Fibroblast of skin of scalp (primary cell): ENCODE results near the gene ZNF407.
A peak's percentile ranks its signal among the peaks of the same experiment; 100 is the strongest.

ENCODE experiments used
- DNase-seq: peaks from one replicate; pipeline ENCODE4 v3.0.0-alpha.2; 2013

ZNF407 gene

DNA sequence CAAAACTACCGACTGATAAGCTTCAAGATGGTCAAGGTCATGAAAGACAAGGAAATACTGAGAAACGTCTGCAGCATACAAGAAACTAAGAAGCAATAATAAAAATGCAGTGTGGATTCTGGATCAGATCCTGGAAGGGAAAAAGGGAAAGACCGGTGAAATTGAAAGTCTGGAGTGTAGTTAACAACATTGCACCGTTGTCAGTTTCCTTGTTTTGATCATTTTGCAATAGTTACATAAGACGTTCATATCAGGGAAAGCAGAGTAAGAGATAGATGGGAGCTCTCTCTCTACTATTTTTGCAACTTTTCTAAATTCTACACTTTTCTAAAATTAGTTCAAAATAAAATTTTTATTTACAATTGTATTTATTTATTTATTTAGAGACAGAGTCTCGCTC is 15.0 kb upstream of the ZNF407 start:
- no peak for DNase-seq

DNA sequence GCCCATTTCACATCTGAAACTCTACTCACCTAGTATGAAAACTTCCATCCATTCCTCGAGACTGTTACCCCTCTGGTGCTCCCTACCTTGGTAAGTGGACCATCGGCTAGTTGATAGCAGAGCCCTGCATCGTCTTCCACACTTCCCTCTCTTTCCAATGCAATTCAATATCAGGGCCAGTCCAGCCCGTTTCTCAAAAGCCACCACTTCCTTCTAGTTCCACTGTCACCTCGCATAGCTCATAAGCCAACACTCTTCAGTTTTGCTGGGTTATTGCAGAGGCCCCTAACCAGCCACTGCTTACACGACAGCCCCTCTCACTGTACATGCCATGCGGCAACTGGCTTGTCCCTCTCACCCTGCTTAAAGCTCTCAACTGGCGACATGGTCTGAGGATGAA is 10.2 kb upstream of the ZNF407 start:
- no peak for DNase-seq

DNA sequence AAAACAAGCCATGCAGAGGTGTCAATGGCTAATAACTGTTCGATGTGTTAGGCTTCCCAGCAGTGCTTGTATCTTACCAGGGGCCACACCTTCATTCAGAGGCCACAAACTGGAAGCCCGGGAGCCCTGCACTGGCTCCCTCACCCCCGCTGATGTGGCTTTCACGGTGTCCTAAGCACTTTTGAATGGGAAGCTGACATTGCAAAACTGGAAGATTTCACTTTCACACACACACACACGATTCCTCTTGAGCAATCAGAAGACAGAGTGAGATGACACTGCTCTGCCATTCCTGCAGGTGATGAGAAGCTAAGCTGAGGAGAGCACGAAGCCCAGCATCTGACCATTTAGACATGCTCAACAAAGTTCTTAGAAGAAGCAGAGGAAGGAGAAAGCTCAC is 8.6 kb upstream of the ZNF407 start:
- no peak for DNase-seq

DNA sequence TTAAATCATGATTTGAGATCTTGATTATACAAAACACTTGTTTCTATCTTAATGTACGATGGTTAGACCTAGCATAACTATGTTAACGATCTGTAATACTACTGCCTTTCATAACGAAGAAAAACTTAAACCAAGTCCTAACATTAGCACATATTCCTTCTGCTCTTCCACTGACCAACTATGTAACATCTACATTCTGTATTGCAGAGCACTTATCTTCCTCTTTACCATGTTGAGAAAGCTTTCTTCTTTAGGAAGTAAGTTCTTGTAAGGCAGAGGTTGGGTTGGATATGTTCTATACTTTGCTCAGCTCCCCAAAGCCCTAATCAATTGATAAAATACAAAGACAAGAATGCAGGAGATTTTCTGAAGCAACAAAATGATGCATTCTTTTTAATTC is 7.9 kb upstream of the ZNF407 start:
- DNase-seq = no peak

DNA sequence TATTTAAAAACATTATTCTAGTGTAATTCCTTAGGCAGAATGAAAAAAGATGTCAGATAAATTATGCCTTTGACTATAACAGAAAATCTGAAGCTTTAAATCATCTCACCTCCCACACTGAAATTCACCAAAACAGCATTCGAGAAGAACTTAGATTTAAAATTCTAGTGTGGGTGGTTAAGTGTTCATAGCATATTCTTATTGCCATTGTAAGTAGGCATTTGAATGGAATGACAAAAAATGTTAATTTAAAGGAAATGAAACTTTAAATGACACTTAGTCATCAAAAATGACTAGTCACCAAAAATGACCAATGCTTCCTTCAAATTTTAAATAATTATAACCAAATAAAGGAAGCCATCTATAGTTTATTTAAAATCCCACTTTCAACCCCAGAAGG is 7.0 kb upstream of the ZNF407 start:
- DNase-seq = no peak

DNA sequence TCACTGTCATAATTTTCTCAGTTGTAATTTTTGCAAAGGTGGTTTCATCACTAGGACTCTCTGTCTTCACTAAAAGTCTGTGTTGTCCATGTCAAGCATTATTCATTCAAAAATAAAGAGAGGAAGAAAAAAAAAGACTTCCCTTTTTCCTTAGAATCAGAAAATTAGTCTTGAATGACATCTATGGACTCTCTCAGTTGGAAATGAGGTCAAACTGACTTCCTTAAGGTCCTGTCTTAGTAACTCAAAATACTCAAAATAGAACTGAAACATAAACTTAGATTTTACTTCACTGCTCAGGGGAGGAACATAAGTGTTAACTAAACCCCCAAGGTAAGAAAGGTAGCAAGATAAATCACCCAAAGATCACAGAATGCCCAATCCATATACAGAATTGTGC is 2.2 kb upstream of the ZNF407 start:
- DNase-seq = no peak

DNA sequence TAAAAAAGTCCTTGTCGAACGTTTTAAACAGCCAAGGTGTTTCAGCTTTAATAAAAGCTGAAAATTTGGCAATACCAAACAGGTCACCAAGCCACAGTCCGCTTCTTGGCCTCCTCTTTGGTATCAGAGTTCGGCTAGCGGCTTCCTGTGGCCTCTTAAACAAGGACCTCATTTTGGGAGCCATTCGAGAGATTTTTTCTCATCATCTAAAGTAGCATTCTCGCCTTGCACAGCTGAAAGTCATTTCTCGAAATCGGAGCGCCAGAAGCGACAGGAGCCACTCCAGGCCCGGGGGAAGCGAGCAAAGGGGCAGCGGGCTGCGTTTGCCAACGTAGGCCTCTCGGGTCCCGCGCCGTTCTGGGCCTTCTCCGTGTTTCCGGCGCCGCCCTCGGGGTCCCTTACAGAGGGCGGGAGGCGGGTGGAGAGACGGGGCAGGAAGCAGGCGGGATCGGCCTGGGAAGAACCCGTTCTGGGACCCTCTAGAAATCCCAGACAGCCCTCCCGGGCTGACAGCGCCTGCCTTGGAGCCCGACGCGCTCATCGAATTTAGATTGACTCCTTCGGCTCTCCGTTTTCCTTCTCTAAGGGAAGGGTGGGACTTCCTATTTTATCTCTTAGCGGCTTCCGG is 522 bp upstream of the ZNF407 start:
- DNase-seq = peak; percentile 75

DNA sequence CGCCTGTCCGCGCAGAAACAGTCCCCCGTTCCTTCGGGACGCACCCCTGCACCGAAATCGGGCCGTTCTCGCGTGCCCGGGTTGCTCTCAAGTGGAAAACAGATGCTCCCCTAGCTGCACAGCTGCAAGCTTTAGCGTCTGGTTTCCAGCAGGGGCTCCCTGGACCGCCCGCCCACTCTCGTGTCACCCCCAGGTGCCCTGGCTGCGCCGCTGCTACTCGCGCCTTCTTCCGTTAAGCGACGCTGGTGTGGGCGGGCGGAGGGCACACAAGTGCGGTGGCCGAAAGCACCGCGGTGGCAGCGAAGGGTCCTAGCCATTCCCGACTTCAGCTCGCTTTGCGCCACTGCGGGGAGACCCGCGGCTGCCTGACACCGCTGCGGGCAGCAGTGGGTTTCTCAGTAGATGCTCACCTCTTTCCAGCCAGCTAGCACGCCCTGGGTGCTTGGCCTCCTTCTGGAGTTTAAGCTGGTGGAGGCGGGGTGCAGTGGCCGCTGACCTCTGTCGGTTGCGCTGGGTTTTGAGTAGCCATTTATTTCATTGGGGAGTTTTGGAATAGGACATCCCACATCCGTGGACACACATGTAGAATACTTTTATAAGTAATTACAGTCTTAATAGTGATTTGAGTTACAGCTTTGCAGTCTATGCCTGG is 806 bp downstream of the ZNF407 start:
- DNase-seq = peak; percentile 46

DNA sequence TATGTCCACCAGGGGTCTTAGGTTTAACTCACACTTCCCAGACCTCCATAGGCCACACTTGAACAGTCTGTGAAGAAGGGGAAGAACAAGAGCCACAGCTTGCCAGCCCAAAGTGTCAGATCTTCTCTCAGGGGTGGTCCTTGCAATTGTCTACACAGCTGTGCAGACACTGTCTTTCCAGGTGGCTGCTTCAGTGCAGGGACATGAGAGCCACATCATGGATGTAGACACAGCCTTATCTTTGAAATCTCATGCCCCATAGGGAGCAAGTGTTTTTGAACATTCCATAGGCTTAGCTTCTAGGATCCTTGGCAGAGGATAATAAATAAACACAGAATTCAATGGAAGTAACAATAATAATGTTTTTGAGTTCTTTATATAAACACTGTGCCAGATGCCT is 6.7 kb downstream of the ZNF407 start:
- DNase-seq = no peak

DNA sequence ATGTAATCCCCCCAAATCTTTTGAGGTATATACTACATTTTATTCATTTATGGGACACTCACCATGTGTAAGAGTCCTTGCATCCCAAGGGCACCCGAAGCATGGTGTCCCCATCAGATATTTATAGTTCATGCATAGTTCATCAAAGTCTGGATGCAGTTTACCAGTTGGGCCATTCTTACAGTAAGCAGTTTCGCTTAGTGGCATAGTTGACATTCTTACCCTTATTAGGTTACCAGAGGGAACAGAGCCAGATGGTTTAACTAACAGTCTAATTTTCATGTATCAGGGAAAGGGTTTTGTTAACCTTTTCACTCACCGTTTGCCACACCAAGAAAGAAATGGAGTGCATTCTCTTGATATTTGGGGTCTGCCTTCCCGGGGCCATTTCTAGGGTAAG is 7.1 kb downstream of the ZNF407 start:
- peak; percentile 77 for DNase-seq

DNA sequence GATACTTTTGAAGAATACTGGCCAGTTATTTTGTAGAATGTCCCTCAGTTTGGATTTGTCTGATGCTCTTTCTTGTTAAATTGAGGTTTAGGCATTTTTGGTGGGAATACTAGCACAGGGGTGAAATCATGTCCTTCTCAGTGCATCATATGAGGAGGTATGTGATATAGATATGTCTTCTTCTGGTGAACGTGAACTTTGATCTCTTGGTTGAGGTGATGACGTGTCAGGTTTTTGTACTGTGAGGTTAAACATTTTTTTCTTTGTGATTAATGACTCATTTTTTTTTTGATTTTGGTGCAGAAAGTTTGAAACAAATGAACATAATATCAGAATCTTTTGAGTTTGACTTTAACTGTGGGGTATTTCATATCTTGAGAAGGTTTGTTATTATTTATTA is 11.0 kb downstream of the ZNF407 start:
- DNase-seq = peak; percentile 18

DNA sequence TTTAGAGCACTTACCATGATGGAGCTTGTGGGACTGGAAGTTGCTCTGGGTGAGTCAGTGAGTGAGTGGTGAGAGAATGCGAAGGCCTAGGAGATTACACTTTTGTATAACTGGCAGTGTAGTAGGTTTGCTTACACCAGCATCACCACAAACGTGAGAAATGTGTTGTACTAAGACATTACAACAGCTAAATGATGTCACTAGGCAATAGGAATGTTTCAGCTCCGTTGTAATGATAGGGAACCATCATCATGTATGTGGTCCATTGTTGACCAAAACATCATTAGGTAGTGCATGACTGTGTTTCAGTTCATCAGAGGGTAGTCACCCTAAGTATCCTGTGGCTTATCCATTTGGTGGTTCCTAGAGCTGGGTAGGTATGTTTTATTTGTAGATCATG is 11.9 kb downstream of the ZNF407 start:
- peak; percentile 24 for DNase-seq

DNA sequence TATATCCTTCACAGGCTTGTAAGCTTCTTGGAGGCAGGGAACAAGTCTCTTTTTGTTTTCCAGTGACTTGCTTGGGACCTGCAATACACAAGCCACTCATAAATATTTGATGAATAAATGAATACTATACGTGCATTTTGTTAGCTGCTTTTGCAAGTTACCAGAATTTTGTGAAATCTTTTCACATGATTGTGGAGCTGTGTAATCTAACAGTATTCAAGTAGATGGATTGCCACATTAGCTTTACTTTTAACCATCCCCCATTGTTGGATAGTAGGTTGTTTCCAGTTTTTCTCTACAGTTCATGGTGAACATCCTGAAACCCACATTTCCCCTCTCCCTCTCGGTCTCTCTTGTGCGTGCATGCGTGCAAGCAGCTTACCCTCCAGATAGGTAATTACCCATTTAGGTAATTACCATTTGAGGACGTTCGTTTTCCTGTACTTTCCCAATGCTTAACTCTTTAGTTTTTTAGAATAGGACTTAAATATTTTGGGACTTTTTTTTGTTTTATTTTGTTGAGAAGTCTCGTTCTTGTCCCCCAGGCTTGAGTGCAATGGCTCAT is 12.5 kb downstream of the ZNF407 start:
- DNase-seq = no peak

DNA sequence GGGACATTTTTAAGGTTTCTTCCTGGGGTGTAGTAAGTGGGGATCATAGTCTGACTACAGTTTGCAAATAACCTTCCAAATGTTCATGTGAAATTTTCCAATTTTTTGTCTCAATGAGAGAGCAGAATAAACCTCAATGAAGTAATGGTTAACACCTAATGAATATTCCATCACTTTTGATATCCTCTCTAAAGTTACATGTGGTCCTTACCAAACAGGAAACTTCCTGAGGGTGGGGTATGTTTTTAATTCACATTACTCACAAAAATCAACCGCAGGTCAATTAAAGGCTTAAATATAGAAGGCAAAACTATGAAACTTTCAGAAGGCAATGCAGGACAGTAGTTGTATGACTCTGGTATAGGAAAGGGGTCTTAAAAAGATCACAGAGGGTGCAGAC is 13.2 kb downstream of the ZNF407 start:
- no peak for DNase-seq

DNA sequence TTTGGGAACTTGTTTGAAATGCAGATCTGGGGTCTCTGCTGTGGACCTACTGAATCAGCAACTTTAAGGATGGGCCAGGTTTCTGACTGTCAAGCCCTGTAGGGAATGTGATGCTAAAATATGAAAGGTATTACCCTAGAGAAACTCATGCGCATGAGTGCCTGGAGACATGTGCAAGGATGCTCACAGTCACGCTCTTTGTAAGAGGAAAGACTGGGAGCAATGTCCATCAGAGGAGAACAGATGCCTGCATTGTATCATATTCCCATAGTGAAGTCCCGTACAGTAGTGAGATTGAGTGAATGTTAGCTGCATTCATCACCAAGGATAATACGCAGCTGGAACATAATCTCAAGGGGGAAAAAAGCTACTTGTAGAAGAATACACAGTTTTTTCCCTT is 14.1 kb downstream of the ZNF407 start:
- DNase-seq = no peak

DNA sequence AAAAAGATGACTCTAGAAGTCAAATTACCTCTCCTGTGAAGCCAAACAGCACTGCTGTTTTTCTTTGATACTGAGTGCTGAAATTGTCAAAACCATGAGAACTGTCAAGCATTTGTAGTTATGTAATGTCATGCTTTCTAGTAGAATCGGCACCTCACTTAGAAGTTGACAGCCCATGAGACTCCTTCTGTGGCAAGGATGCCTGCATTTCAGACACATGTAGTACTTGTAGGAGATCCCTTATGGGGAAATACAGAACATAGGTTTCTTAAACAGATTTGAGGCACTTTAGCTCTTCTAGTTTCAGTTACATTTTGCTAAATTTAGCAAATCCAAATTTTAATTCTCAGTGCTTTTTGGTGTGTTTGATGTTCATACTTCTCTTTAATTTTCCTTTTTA is 15.7 kb downstream of the ZNF407 start:
- no peak for DNase-seq

DNA sequence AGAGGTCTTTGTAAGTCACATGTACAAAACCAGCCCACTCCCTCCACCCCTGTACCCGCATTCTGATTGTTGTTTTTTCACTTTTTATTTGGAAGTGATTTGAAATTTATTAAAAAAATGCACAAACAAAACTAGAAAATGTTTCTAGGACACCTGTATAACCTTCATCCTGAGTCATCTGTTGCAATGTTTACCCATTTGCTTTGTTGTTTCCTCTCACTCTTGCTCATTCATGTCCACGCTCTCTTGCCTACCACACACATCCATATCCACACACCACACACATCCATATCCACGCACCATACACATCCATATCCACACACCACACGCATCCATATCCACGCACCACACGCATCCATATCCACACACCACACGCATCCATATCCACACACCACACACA is 18.8 kb downstream of the ZNF407 start:
- no peak for DNase-seq

DNA sequence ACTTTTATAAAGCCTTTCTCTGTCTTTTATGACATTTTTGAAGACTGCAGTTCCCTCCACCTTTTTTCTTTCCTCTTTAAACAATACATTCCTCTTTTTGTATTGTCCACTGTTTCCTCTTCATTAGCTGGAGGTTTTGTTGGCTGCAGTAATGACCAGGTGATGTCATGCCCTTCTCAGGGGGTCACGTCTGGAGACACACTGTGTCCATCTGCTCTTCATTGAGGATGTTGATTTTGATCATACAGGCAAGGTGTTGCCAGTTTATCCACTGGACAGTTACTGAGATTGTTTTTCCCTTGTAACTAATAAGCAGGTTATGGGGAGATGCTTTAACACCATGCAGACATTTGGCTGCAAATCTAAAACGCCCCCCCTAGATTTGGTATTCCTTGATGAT is 19.8 kb downstream of the ZNF407 start:
- DNase-seq = no peak

DNA sequence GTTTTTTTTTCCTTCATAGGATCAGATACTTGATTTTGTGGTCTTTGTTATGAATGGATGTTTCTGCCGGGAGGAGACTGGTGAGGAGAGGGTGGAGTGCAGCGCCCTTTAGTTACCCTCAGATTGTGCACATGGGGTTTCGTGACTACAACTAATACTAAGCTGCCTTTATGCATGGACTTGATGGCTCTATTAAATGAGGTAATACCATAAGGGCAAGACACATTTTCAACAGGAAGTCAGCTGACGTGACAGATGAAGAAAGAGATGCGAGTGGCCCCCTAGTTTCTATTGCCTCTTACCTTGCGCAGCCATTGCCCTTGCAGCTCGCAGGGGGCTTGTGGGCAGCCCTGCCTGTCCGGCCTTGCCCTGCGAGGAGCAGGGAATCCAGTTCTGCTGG is 24.4 kb downstream of the ZNF407 start:
- DNase-seq = peak; percentile 5

DNA sequence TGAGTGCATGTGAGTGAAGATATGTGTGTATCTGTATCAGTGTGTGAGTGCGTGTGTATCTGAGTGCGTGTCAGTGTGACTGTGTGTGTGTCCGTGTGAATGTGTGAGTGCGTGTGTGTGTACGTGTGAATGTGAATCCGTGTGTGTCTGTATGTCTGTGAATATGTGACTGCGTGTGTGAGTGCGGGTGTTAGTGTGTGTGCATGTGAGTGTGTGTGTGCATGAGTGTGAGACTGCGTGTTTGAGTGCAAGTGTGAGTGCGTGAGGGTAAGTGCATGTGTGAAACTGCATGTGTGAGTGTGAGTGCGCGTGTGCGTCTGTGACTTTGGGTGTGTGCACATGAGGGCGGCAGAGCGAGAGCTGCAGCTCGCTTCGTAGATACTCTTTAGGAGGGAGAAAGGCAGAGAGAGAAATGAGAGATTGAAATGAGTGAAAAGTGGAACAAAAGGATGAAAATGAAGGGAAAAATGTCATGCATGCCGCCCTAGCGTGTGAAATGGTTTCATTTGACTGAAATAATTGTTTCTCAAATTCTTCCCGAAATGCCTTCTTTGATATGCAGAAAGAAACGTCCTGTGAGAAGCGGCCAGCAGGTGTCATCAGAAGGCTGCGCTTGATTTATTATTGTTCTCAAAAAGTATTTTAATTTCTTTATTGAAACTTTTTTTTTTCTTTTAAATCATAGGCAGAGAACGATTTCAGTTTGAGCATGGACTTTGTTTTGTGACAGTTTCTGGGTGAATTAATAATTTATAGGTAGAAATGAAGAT is 25.6 kb downstream of the ZNF407 start:
- DNase-seq = peak; percentile 28

DNA sequence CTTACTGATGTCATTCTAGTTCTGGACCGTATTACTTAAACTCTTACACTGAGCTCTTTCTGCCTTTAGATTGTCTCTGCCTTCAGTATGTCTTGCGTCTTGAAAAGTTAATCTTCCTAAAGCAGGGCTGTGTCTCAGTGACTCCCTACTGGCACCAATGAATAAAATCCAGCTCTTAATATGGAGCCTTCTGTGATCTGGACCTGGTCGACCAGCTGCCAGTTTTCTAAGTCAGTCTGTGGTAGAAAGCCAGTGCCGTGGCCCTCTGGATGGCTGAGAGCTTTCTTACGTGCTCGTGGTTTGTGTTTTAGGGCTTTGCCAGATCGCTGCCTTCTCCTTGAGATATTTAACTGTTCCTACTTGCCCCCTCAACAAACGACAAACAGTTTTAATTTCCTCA is 26.8 kb downstream of the ZNF407 start:
- DNase-seq = no peak

DNA sequence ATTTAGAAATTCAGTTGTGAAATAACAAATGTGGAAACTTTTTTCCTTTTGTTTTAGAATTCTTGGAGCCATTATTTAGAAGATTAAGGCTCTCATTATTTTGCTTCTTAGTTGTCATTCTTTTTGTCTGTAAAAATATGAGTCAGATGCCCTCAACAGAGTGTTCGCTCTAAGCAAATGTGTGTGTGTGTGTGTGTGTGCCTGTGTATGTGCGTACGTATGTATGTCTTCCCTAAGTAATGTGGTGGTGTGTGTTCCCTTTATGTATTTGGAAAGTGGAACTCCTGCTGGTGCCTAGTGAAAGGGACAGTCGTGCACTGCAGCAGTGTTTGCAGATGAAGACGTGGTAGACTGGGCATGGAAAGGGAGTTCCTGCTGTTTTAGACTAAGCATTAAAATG is 27.5 kb downstream of the ZNF407 start:
- peak; percentile 47 for DNase-seq

DNA sequence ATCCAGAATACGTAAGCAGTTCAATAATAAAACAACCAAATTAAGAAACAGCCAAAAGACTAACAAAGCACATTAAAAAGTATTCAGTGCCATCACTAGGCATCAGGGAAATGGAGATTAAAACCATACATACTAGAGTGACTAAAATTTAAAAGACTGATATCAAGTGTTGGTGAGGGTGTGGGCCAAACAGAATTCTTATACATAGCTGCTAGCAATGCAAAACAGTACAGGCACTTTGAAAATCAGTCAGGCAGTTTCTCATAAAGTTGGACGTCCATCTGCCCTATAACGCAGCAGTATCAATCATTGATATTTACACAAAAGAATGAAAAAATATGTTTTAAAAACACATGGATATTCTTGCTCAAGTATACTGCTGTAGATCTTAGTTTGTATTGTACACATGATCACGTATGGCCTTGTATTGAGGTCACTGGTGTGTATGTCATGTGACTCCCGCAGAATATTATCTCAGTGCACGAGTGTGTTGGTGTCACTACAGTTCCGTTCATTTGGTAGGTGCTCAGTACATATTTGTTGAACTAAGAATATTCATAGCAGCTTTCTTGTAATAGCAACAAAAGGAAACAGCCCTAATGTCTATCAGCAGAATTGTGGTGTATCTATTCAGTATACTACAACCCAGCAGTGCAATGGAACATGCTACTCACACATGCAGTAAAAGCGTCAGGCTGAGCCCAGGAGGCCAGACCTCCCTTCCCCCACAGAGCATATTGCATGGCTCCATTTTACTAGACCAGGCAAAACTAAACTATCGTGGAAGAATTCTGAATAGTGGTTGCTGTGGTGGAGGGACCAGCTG is 28.6 kb downstream of the ZNF407 start:
- no peak for DNase-seq
